Renal cortical epithelial cell (primary cell): ENCODE results near the gene AMPD1. TPM values are rescaled to one million over a fixed set of nuclear protein-coding genes. Genes with fewer than 3 reads are reported as not detected.

Source experiments
- DNase-seq: peaks from one replicate; pipeline ENCODE4 v3.0.0-alpha.2; 2011; ENCODE audit warnings: low read depth
- total RNA-seq: library from RNA; depleted of rRNA; stranded (reverse); fragments of >200 nt; gene quantifications from 2 replicates; pipeline ENCODE4 v1.2.3, GENCODE V29; 2014

Gene AMPD1
- total RNA-seq, 1 donor from 2014 or later = not detected

- DNase-seq = no peak
Measured at GRCh38 chr1:114638910-114639309, 56.4 kb downstream of the AMPD1 start.

- no peak for DNase-seq
Measured at GRCh38 chr1:114632427-114632826, 62.9 kb downstream of the AMPD1 start.

- DNase-seq = no peak
Measured at GRCh38 chr1:114627107-114627506, 68.2 kb downstream of the AMPD1 start.

- no peak for DNase-seq
Measured at GRCh38 chr1:114623364-114623763, 72.0 kb downstream of the AMPD1 start.

Other genes with a start within 250 kb of the AMPD1 start
- gene TRIM33, start 184.3 kb downstream of the AMPD1 start, total RNA-seq = 24.1 and 47.2 TPM in 2 replicates
- 57.8 and 72.8 TPM in 2 replicates for gene BCAS2, start 113.9 kb downstream of the AMPD1 start, total RNA-seq
- 1.5 and 2.8 TPM in 2 replicates for gene DENND2C, start 25.5 kb downstream of the AMPD1 start, total RNA-seq
- gene NRAS, start 21.2 kb upstream of the AMPD1 start, total RNA-seq = 81.6 and 107 TPM in 2 replicates
- 755 and 829 TPM in 2 replicates for gene CSDE1, start 62.4 kb upstream of the AMPD1 start, total RNA-seq
- gene SIKE1, start 85.1 kb upstream of the AMPD1 start, total RNA-seq = 65.8 and 85.7 TPM in 2 replicates
- gene SYCP1, start 159.3 kb upstream of the AMPD1 start, total RNA-seq = not detected in 2 replicates